Mammary epithelial cell (primary cell): ENCODE measurements around the gene ABCA3.

Experiments
- CTCF ChIP-seq, 2 donors: IDR thresholded peaks in 1 of 2; conservative IDR thresholded peaks in 1 of 2; 2 replicates each; pipeline ENCODE4 v1.5.1; 2011 to 2012; ENCODE audit warnings: inconsistent platforms in 2 of 2, low read length in 2 of 2, mild to moderate bottlenecking in 2 of 2, control low read depth in 1 of 2, low read depth in 1 of 2; ENCODE audit not compliant: insufficient read depth in 1 of 2; ENCODE audit errors: extremely low read depth in 1 of 2
- EZH2 ChIP-seq: IDR thresholded peaks from 2 replicates; pipeline ENCODE4 v1.6.1; 2012; ENCODE audit warnings: low read length, inconsistent platforms, borderline replicate concordance

- no peak for TF ChIP-seq CTCF (conservative IDR thresholded peaks at IDR 0.05 in 1 of 2, IDR thresholded peaks at IDR 0.05 in 1 of 2; ENCODE audit: extremely low read depth in 1 of 2, insufficient read depth in 1 of 2, low read depth in 1 of 2, low read length in 2 of 2)
- no peak for TF ChIP-seq EZH2
Observed at GRCh38 chr16:2242598-2242997, 97.9 kb downstream of the ABCA3 start.
